B cell (primary cell): Measurements from ENCODE around the gene EEF2KMT. TPM values are rescaled to one million over a fixed set of nuclear protein-coding genes. Genes with fewer than 3 reads are reported as not detected.
A peak's percentile ranks its signal among the peaks of the same experiment; 100 is the strongest.
"Not testable (repeated sequence)": the region's sequence is repeated elsewhere in the genome, so short reads cannot be mapped to it uniquely, and the experiment has no call there.

Source experiments
- ATAC-seq: fragments of 200-7000 bp; cut with Tn5 transposase; one replicate; pipeline ENCODE4 v1.10.0; 2021; ENCODE audit warnings: low read depth, mild to moderate bottlenecking, moderate number of reproducible peaks, moderate library complexity
- CTCF ChIA-PET: fragments of 350-600 bp; sonication (Branson Sonifier 250); formaldehyde crosslinking; loops from one replicate; lab custom pipeline; 2021; ENCODE audit warnings: antibody characterized with exemption, inconsistent platforms; lab: Charles Lee
- POLR2A ChIA-PET: fragments of 350-600 bp; sonication (Branson Sonifier 250); formaldehyde crosslinking; loops from one replicate; lab custom pipeline; 2021; ENCODE audit warnings: antibody characterized with exemption; lab: Charles Lee
- DNase-seq: peaks from one replicate; pipeline ENCODE4 v3.0.0; 2013
- H2AFZ ChIP-seq: 2 replicates; pipeline ENCODE4 v1.6.1; 2012; ENCODE audit warnings: mild to moderate bottlenecking, low read depth, low read length; ENCODE audit not compliant: insufficient read depth, poor library complexity, severe bottlenecking
- H3K27ac ChIP-seq, 2 donors: 1 replicate in 1 of 2; 2 replicates in 1 of 2; pipeline ENCODE4 v1.5.1; 2012 to 2013; ENCODE audit warnings: low read length in 2 of 2, mild to moderate bottlenecking in 2 of 2, moderate library complexity in 1 of 2
- H3K27me3 ChIP-seq, 4 experiments: fragments of 200-600 bp in 1 of 4; sonication (generic) in 1 of 4; replicated peaks in 1 of 4; 1 replicate in 2 of 4; 2 replicates in 2 of 4; pipeline versions ENCODE4 v1.6.1 to v1.7.0; 2013 to 2016; ENCODE audit warnings: low read length in 3 of 4, mild to moderate bottlenecking in 2 of 4, mixed read lengths in 1 of 4, moderate library complexity in 1 of 4; ENCODE audit not compliant: insufficient read depth in 4 of 4, control insufficient read depth in 3 of 4; ENCODE audit errors: control extremely low read depth in 1 of 4
- H3K36me3 ChIP-seq, 2 experiments: replicated peaks in 1 of 2; 1 replicate in 1 of 2; 2 replicates in 1 of 2; pipeline versions ENCODE4 v1.6.1 to v1.7.1; 2013; ENCODE audit warnings: low read length in 1 of 2; ENCODE audit not compliant: insufficient read depth in 2 of 2, control insufficient read depth in 1 of 2; ENCODE audit errors: control extremely low read depth in 1 of 2, extremely low read depth in 1 of 2
- H3K4me1 ChIP-seq, 2 donors: fragments of 200-600 bp in 1 of 2; sonication (generic) in 1 of 2; 1 replicate in 1 of 2; 2 replicates in 1 of 2; pipeline versions ENCODE4 v1.5.1 to v1.6.1; 2013 to 2017; ENCODE audit warnings: low read length in 2 of 2; ENCODE audit not compliant: control insufficient read depth in 2 of 2, insufficient read depth in 2 of 2
- H3K4me2 ChIP-seq: replicated peaks from 2 replicates; pipeline ENCODE3; 2012; ENCODE audit warnings: mild to moderate bottlenecking, low read depth, low read length; ENCODE audit not compliant: poor library complexity, severe bottlenecking
- H3K4me3 ChIP-seq, 5 experiments: fragments of 200-600 bp in 1 of 5; sonication (generic) in 1 of 5; 1 replicate in 3 of 5; 2 replicates in 2 of 5; pipeline versions ENCODE4 v1.5.1 to v1.7.0; 2011 to 2016; ENCODE audit warnings: low read length in 4 of 5, mild to moderate bottlenecking in 4 of 5, low read depth in 2 of 5, control low read depth in 1 of 5, moderate library complexity in 1 of 5; ENCODE audit not compliant: insufficient read depth in 1 of 5; ENCODE audit errors: control extremely low read depth in 1 of 5, extremely low read depth in 1 of 5
- H3K79me2 ChIP-seq: fragments of 200-600 bp; sonication (generic); one replicate; pipeline ENCODE4 v1.6.0; 2016; ENCODE audit warnings: low read length; ENCODE audit not compliant: control insufficient read depth, insufficient read depth
- H3K9ac ChIP-seq: fragments of 200-600 bp; sonication (generic); 2 replicates; pipeline ENCODE4 v1.6.1; 2017; ENCODE audit warnings: mild to moderate bottlenecking, low read length, moderate library complexity
- H3K9me3 ChIP-seq, 3 donors: one replicate each; pipeline versions ENCODE4 v1.6.1 to v1.7.1; 2013; ENCODE audit warnings: low read length in 2 of 3; ENCODE audit not compliant: control insufficient read depth in 2 of 3, insufficient read depth in 1 of 3; ENCODE audit errors: control extremely low read depth in 1 of 3
- H4K20me1 ChIP-seq: 2 replicates; pipeline ENCODE4 v1.6.0; 2012; ENCODE audit warnings: mild to moderate bottlenecking, low read length; ENCODE audit not compliant: insufficient read depth, control insufficient read depth, poor library complexity, severe bottlenecking
- H3K27ac Mint-ChIP-seq: one replicate; pipeline ENCODE4 v1.8.0; 2021; ENCODE audit warnings: mixed read lengths
- H3K27me3 Mint-ChIP-seq: one replicate; pipeline ENCODE4 v1.8.0; 2021; ENCODE audit warnings: mixed read lengths
- H3K4me1 Mint-ChIP-seq: one replicate; pipeline ENCODE4 v1.8.0; 2021; ENCODE audit warnings: mixed read lengths
- H3K4me3 Mint-ChIP-seq: one replicate; pipeline ENCODE4 v1.8.0; 2021; ENCODE audit warnings: mixed read lengths
- H3K9me3 Mint-ChIP-seq: one replicate; pipeline ENCODE4 v1.8.0; 2022; ENCODE audit warnings: mixed read lengths; ENCODE audit not compliant: insufficient read depth
- WGBS: methylation state at CpG from one replicate; pipeline ENCODE4 v1.1.5; 2013; ENCODE audit warnings: missing lambda C conversion rate; ENCODE audit not compliant: insufficient coverage; 5-methylcytosine and 5-hydroxymethylcytosine counted together
- intact Hi-C: fragments of 100-400 bp; cut with micrococcal nuclease; formaldehyde crosslinking; loops from one replicate; pipeline ENCODE4 v1.10.0; 2022
- polyA minus RNA-seq: library from RNA; depleted of rRNA, polyadenylated mRNA; stranded (reverse); fragments of >200 nt; gene quantifications from 2 replicates; pipeline ENCODE4 v1.2.3, GENCODE V29; 2012
- polyA plus RNA-seq: library from polyadenylated mRNA; depleted of rRNA; stranded (reverse); fragments of >200 nt; gene quantifications from 2 replicates; pipeline ENCODE4 v1.2.3, GENCODE V29; 2012
- total RNA-seq, 2 donors: library from RNA; stranded (reverse); fragments of 120-200 nt in 1 of 2; gene quantifications; 1 replicate in 1 of 2; 2 replicates in 1 of 2; pipeline versions ENCODE4 v1.2.3 to v1.2.4, GENCODE V29; 2013 to 2022

The EEF2KMT gene, protein sequence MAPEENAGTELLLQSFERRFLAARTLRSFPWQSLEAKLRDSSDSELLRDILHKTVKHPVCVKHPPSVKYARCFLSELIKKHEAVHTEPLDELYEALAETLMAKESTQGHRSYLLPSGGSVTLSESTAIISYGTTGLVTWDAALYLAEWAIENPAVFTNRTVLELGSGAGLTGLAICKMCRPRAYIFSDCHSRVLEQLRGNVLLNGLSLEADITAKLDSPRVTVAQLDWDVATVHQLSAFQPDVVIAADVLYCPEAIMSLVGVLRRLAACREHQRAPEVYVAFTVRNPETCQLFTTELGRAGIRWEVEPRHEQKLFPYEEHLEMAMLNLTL
- total RNA-seq (7.8 and 10.3 TPM in 2 replicates), polyA plus RNA-seq (5.8 and 8.0 TPM in 2 replicates), polyA minus RNA-seq (9.3 and 12.9 TPM in 2 replicates)
- 8.6 TPM for total RNA-seq (2013)

DNA sequence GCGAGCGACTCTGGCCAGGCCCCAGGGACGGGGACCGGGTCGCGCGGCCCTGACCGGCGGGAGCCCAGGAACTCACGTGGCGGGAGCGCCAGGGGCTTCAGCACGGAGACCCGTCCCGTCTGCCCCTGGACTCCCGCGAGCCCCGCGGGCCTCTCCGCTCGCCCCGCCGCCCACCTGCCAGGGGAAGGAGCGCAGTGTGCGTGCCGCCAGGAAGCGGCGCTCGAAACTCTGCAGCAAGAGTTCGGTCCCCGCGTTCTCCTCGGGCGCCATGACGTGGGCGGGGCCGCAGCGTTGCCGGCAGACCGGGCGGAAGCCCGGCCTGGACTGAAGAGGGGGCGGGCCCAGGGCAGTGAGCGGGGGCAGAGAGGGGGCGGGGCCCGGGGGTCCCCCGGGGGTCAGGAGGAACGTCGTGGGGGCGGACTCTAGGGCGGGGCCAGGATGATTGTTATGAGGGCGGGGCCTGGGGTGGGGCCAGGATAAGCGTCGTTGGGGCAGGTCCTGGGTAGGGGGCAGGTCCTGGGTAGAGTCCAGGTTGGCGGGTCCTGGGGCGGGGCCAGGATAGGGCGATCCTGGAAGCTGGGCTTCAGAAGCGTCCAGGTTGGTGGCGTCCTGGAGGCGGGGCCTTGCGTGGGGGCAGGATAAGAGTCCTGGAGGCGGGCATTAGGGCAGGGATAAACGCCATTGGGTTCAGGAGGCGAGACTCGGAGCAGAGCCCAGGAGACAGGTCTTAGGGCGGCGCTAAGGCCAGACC is at the start of gene EEF2KMT:
Gene EEF2KMT (minus strand): TSS at position 326 of the 751 bp plus-strand sequence. CDS start 56 bp downstream, at position 270.
- H3K27ac Mint-ChIP-seq: peak within 1 kb of the TSS; percentile 95
- not testable (repeated sequence) for H3K27me3 ChIP-seq, H3K27me3 Mint-ChIP-seq, H3K4me1 ChIP-seq, H3K9me3 ChIP-seq, H3K9me3 Mint-ChIP-seq, H4K20me1 ChIP-seq, H3K36me3 ChIP-seq, H3K79me2 ChIP-seq
- peak within 1 kb of the TSS; percentile 83 to 87 for H3K27ac ChIP-seq
- ChIA-PET POLR2A (interaction anchor here (0.6 to 1.3 kb wide), 5 partner anchors 25 to 482 kb away, joined by 3 to 6 read pairs (median 3); partner anchors contain the start of genes ALG1, ANKS3, DNAAF8 and NAGPA), CTCF (interaction anchor here (1.1 to 1.2 kb wide), 2 partner anchors 25 to 363 kb away, joined by 3 read pairs; partner anchors contain the start of genes ANKS3 and DNAAF8)
- DNase-seq: peak; percentile 98
- H3K4me2 ChIP-seq: peak within 1 kb of the TSS; percentile 55
- ATAC-seq: peak; percentile 99
- H2AFZ ChIP-seq: peak within 1 kb of the TSS; percentile 89
- intact Hi-C loops: loop anchor here (1.0 to 5.0 kb wide), 4 partner anchors 26 to 845 kb away; partner anchors contain the start of genes ALG1 and SEC14L5
- H3K9ac ChIP-seq: peak within 1 kb of the TSS; percentile 70
- peak within 1 kb of the TSS; percentile 91 for H3K4me3 Mint-ChIP-seq
- under 1% methylated on average over 66 of the region's 67 CpGs for WGBS
- peaks cover 13% of the 10 kb centered on the region for H3K4me1 Mint-ChIP-seq
- H3K4me3 ChIP-seq: peak within 1 kb of the TSS in 4 of 5 experiments; percentile 61 to 68 (median 64)

DNA sequence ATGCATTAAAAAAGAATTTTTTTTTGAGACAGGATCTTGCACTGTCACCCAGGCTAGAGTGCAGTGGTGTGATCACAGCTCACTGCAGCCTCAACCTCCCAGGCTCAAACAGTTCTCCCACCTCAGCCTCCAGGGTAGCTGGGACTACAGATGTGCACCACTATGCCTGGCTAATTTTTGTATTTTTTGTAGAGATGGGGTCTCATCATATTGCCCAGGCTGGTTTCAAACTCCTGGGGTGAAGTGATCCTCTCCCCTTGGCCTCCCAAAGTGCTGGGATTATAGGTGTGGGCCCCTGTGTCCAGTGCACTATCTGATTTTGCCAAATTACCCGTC is 47.0 kb upstream of the EEF2KMT start:
- H3K4me3 ChIP-seq, H3K27ac ChIP-seq, H3K9me3 Mint-ChIP-seq, H2AFZ ChIP-seq, DNase-seq, H3K4me1 Mint-ChIP-seq, H3K4me2 ChIP-seq, H3K36me3 ChIP-seq, H4K20me1 ChIP-seq, H3K79me2 ChIP-seq, intact Hi-C loops, ATAC-seq, H3K27me3 ChIP-seq, CTCF ChIA-PET, H3K9ac ChIP-seq, H3K9me3 ChIP-seq, H3K4me3 Mint-ChIP-seq, H3K4me1 ChIP-seq, H3K27ac Mint-ChIP-seq, POLR2A ChIA-PET: not testable (repeated sequence)
- 60% methylated on average over 1 of the region's 1 CpG for WGBS
- H3K27me3 Mint-ChIP-seq: peaks cover 12% of the 10 kb centered on the region
